SW 1271 (cell line): ENCODE results near the gene MEGF11.

Experiments
- DNase-seq, 2 experiments: peaks; one replicate each; lab custom pipeline; 2025; lab: John Stamatoyannopoulos, UW

MEGF11 gene

GRCh38 chr15:65969865-65970816 lies 283.4 kb downstream of the MEGF11 start:
- no peak for DNase-seq

- DNase-seq: no peak
Measured at GRCh38 chr15:65968511-65968910, 285.0 kb downstream of the MEGF11 start.

DNA sequence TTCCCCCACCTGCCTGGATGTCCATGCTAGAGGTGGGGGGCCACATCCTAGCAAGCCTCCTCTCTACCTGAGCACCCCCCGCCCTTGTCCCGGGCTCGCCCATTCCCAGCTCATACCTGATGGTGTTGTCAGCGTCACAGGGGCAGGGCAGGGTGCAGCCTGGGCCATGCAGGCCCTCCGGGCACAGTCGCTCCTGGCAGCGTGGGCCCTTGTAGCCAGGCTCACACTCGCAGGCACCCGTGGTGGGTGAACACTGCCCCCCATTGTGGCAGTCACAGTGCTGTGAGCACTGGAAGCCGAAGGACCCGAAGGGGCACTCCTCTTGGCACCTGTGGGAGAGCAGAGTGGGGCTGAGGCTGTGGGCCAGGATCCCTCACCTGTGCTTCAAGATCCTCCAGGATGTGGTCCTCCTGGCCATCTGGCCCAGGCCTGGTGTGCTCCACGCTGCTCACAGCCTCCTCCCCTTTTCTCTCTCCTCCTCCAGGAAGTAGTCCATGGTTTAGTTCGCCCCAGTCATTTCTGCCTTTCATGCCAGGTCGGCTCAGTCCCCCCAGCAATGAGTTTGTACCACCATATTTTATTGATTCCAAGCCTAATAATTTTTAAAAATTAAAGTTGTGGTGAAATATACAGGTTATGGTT lies 288.6 kb downstream of the MEGF11 start:
- DNase-seq: no peak

DNA sequence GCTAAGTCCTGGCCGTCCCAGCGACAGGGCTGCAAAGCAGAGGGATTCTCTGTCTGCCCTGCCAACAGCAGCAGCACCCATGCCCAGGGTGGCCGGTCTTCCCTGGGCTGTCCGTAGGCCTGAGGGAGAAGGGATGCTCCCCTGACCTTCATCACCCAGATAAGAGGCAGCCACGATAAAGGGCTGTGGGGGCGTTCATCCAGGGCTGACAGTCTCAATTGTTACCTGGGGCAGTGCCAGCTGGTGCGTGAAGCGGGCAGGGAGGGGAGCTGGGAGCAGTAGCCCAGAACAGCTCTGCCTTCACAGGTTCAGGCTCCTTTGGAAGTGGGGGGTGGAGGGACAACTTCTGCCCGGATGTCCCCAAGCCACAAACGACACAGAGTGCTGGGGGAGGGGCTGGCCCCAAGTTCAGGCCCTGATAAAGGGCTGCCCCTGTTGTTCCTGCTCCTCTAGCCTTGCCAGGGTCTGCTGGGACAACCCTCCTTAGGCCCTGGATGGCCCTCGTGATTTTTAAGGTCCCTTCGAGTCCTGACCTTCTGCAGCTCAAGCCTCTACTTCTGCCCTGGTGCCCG lies 289.6 kb downstream of the MEGF11 start:
- DNase-seq: no peak

GRCh38 chr15:65963358-65963757 lies 290.2 kb downstream of the MEGF11 start:
- no peak for DNase-seq

- DNase-seq: no peak
Measured at GRCh38 chr15:65962187-65962586, 291.4 kb downstream of the MEGF11 start.

- DNase-seq: no peak
Measured at GRCh38 chr15:65960586-65960985, 293.0 kb downstream of the MEGF11 start.

GRCh38 chr15:65958835-65959234 lies 294.7 kb downstream of the MEGF11 start:
- no peak for DNase-seq

- no peak for DNase-seq
Measured at GRCh38 chr15:65957451-65957850, 296.1 kb downstream of the MEGF11 start.

GRCh38 chr15:65956899-65957298 lies 296.7 kb downstream of the MEGF11 start:
- DNase-seq: no peak

DNA sequence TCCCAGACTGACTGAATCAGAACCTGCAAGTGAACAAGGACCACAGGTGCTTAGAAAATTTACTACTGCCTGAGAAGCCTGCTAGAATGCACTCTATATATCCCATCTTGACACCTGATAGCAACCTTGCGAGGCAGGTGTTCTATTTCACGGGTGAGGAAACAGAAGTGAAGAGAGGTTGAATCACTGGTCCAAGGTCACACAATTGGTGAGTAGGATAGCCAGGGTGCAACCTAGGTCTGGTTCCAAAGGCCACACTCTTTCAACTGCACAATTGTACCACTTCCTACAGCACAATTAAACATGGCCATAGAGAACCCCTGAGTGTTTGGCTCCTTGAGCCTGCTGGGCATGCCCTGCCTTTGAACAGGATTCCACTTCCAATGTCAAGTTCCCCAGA lies 297.2 kb downstream of the MEGF11 start:
- no peak for DNase-seq

DNA sequence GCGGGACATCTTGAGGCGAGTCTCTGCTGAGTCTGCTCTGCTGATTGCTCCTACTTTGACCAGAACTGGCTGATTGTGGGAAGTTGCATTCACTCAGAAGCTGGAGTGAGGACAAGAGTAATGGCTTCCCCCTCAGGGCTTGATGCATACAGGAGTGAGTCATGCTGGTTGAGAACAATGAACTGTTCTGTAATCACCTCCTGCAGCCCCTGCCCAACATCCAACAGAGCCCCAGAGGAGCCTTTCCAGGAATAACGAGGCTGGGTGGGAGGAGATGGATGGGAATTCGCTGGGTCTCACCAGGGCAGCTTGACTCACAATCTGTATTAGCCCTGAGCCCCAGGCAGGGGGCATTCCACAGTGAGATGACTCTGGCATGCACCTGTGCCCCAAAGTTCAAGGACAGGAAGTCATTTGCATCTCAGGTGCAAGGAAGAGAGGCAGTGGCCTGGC lies 299.2 kb downstream of the MEGF11 start:
- DNase-seq: no peak

- no peak for DNase-seq
Measured at GRCh38 chr15:65953622-65954021, 299.9 kb downstream of the MEGF11 start.

DNA sequence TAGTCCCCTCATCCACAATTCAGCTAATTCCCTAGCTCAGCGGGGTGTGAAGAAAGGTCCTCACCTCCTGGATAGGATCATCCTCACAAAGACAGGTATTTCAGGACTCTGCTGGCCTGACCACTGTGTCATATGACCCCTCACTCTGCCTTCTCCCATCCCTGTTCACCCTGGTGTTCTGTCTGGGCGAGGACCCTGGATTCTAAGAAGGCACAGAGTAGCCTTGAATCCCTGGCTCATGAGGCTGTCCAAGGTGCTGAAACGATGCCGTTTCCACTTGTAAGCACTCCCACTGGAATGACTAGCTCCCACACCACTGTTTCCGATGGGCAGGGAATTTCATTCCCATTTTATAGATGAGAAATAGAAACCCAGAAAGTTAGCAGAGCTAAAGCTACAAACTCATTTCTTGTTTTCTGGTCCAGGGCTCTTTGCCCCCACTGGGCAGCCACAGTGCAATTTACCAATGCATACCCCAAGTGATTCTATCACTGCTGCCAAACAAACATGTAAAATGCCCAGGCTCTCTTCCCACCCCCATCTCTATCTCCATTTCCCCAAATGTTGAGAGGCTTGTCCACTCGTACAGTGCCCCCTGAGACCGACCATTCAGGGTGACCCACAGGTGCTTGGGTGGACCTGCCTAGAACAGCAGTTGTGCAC lies 301.0 kb downstream of the MEGF11 start:
- DNase-seq: no peak

- no peak for DNase-seq
Measured at GRCh38 chr15:65951007-65951406, 302.5 kb downstream of the MEGF11 start.

DNA sequence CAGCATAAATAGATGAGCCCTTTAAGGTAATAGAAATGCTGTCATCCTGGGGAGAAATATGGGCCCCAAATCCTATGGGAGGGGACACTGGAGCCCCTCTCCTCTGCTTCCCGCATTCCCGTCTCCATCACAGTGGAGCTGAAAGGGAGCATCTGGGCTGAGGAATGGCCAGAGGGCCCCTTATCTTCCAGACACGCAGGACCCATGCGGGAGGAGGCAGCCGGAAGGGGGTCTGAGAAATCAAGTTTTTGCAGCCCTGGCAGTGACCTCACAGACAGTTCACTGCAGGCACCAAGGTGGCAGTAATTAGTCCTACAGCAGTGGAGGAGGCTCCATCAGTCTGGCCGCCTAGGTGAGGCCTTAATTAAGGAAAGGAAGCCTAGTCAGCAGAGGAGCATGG lies 304.1 kb downstream of the MEGF11 start:
- DNase-seq: no peak

DNA sequence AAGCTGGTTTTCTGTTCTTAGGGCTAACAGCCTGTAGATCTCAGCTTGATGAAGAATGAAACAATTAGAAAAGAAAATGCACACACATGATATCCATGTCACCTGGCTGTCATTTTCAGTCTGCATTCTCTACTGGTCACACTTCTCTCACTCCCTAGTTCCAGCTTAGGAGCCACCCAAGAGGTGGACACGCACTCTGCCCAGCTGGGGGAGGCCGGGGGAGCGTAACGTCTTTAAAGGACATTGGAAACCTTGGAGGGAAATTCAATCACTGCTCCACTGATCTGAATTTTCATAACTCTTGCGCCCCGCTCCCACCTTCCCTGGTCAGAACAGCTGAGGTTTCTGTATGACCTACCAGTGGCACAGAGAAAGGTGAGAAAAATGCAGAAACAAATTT lies 304.5 kb downstream of the MEGF11 start:
- DNase-seq: no peak

GRCh38 chr15:65948383-65948782 lies 305.2 kb downstream of the MEGF11 start:
- no peak for DNase-seq

DNA sequence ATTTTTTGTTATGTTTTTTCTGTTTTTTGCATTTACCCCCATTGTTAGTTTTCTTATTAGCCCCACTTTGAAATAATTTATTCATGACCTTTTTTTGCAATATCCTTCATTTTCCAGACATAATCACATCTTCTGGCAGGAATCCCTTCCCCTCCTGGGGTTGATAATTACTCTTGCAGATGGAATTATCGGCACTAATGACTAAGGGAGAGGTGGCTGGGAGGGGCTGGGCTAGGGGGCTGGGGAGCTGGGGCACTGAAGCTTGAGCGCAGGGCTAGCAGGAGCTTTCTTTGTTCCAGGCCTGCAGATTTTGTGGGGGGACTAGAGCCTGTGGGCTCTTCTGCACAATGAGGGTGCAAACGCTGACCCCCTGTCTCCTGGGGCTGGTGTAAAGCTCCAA lies 306.5 kb downstream of the MEGF11 start:
- DNase-seq: no peak

DNA sequence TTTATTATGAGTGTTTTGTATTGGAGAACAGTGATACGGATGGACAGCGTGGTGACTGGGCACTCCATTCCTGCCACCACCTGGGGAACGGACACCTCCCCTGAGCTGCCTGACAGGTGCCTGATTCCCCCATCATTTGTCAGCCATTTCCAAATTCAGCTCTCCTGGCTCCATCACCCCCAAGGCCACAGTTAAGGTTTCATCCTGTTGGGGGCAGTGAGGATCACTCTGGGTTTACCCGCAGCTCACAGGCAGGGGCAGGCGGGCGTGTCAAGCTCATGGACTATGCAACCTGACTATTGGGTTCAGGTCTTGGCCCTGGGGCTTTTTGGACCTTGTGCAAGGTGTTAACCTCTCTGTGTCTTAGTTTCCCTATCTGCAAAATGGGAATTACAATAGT lies 307.9 kb downstream of the MEGF11 start:
- no peak for DNase-seq

GRCh38 chr15:65944404-65944803 lies 309.1 kb downstream of the MEGF11 start:
- DNase-seq: no peak

DNA sequence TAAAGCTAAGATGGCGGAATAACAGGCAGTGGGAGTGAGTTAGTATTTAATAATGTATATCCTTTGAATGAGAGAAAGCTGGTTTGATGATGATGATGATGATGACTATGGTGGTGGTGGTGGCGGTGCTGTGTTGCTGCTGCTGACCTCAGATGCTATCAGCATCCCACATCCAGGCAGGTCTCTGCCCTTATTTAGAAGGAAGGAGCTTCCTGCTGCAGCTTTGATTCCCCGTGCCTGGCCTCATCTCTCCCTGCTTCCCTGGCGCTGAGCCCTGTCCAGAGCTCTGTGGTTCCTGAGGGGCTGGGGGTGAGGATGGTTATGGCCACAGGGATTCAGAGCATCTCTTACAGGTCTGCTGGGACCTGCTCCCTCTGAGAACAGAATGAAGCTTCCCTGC lies 311.1 kb downstream of the MEGF11 start:
- no peak for DNase-seq

GRCh38 chr15:65940618-65940909 lies 313.0 kb downstream of the MEGF11 start:
- no peak for DNase-seq
